Activated CD8-positive, alpha-beta memory T cell treated with anti-CD3 and anti-CD28 coated beads for 48 hours (primary cell): Measurements from ENCODE around the gene SGCD.

Source experiments
- DNase-seq, 3 experiments: peaks; one replicate each; pipeline ENCODE4 v3.0.0-alpha.2; 2020; ENCODE audit warnings: low read depth in 2 of 3, low spot score in 2 of 3

The SGCD gene

DNA sequence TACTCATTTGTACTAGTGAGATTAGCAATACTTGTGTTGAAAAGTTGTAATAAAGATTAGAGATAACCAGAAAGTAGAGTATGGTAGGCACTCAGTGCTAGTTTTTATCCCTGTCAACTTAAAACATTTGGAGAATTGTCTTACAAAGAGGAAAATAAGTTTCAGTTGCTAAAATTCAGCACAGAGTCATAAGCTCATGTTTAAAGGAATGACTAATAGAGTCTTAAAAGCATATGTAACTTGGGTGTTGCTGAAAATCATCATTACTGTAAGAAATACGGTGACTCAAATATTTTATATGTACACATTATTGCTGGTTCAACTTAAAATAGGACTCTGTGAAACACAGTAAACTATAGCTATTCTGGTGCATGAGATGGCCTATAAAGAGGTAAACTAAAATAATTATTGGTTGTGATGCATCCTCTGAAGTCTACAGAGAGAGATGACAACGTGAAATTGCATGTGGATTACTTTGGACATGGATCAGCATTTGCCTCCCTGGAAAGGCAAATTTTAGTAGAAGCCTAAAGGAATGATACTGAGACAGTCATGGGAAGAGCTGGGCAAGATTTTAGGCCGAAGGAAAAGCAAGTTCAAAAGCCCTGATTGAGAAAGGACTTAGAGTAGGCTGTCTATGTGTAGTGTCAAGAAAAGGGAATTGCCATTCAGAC, 34.6 kb downstream of the SGCD start:
- no peak for DNase-seq

DNA sequence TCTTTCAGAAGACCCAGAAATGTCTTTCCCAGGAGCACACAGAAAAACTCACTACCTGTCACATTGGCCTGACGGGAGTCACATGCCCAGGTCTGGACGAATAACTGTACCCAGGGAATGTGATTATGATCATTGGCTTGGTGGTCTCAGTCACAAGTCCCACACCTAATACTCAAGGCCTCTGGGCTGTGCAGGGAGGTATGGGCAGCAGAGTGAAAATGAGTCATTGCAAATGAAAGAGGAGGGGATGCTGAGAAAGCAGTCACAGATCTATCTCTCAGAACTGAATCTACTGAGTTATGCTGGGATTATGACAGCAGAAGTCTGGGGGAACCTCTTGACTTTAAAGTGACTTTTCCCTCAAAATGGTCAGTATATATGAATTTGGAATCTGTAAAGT, 36.9 kb downstream of the SGCD start:
- no peak for DNase-seq

DNA sequence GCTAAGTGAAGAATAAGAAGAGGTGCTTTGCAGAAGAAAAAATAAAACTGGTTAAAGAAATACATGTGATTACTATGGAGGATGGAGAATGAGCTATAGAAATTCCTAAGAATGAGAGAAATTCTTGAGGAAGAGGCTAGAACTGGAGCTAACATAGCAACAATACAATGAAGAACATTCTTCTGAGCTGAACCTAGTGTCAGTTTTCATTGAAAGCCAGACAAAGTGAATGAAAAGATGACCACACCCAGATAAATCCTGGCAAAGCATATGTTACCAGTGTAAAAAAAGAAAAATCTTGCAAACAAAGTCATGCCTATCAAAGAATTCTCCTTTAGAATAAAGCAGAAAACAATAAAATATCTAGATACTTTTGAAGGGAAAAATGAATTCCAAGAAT, 39.6 kb downstream of the SGCD start:
- no peak for DNase-seq

DNA sequence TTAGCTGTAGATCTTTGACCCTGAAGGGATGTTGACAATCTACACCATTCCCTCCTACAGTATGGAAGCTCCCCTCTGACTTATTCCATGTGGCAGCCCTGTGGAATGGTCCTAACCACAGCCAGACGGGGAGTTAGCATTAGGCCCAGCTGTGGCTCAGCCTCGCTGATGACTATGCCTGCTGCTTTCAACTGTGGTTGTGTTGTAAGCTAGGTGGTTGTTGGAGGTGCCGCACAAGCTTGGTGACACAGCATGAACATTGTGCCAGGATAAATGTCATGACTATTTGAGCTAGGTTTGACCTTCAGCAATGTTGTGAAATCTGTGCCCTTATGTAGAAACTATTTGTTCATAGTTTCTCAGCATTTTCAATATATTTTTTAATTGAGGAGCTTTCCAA, 40.6 kb downstream of the SGCD start:
- DNase-seq: no peak

DNA sequence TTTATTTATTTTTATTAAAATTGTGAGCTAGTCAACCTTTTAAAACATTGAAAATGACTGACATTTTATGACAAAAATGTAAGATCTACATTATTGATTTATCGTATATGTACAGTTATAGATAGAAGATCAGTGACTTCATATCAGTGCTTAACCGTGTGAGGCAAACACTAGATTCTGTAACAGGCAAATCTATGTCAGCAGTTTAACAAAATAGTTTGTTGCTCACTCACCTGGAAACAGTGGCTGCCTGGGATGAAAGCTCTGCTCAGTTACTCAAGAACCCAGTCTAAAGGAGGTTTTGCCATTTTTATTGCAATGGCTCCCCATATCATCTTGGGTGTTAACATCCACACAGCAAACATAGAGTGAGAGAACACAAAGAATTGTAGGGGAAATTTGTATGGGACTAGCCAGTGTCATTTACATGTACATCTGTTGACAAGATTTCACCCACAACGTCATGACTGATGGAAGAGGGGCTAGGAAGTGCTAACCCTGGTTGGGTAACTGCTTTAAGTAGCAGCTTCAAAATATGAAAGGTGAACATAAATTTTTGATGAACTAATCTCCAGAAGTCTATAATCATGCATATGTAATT, 49.0 kb downstream of the SGCD start:
- DNase-seq: no peak

DNA sequence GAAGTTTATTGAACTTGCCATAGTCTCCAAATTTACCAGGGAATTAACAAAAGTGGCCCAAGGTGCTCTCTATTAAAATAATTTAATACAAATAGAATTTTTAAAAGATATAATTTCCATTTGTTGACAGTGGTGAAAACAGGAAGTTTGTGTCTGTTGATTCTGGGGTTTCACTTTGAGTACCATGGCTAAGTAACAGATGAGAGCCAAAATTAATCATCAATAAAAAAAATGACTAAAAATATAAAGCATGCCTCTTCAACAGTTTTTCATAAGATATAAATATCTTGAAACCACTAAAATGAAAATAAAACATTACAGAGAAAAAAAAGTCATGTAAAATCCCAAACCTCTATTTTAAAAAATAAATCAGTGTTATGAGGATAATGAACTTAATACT, 49.8 kb downstream of the SGCD start:
- no peak for DNase-seq

DNA sequence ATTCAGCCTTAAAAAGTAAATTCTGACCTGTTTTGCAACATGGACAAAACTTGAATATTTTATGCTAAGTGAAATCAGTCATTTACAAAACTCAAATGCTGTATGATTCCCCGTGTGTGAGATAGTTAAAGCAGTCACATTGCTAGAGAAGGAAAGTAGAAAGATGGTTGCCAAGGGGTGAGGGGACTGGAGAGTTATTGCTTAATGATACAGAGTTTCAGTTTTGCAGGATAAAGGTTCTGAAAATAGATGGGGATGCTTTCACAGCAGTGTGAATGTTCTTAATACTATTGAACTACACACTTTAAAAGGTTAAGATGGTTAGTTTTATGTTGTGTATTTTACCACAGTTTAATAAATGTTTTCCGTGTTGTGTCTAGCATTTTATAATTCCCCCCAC, 51.2 kb downstream of the SGCD start:
- no peak for DNase-seq

DNA sequence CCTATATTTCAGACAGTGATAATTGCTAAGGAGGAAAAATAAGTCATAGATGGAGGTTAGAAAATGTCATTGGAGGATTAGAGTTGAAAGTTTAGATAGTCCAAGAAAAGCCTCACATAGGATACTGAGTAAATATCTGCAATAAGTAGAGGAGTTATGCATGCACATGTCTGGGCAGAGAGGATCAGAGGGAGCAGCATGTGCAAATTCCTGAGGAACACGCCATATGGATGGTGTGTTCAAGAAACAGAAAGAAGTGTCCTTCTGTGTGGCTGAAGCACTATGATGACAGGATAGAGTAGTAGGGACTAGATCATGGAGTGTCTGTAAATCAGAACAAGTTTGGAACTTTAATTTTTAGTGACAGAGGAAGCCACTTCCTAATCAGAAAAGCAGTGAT, 52.2 kb downstream of the SGCD start:
- no peak for DNase-seq

DNA sequence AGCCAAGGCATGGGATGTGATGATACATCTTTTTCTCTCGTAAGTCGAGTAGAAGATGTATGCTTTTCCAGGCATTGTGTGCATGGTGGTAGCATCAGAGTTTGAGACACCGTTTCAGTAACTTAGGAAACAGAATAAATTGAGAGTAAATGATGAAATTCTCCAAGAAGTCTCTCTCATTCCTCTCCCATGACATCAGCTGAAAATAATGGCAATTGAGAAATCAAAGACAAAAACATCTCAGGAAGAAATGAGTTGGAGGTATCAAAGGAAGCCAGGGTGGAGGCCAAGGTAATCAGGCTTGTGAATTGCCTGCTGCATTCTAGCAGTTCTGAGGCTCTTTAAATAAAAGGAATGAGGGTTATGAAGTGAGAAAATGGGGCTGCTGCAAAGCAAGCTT, 53.9 kb downstream of the SGCD start:
- no peak for DNase-seq

DNA sequence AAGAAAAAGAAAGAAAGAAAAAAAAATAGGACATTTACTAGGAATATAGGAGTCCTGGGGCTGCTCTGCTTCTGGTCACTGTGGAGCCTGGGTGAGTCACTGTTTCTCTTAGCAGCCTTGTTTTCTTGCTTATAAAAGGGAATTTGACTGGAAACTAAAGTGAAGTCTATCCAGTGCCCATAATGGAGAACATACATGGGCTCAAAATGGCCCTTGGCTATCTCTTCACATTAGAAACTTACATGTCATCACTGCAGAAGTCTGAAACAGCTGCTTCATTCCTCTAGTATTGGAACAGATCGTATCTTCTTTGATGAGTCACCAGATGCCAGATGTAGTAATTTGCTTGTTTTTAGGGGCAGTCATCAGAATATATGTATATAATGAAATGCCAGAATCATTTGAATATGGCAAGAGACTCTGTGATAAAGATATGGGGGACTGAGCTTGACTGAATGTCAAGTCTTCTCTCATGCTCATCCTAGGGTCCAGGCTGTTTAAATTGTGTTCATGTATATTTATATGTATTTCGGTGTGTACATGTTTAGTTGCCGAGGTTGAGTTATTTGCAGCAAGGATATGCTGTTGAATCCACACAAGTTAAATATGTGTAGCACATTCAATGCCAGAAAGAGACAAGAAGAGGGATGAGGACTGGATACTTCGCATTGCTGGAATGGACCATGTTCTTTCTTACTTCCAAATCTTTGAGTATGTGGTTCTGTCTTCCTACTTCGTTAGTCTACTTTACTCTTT, 56.7 kb downstream of the SGCD start:
- DNase-seq: no peak

DNA sequence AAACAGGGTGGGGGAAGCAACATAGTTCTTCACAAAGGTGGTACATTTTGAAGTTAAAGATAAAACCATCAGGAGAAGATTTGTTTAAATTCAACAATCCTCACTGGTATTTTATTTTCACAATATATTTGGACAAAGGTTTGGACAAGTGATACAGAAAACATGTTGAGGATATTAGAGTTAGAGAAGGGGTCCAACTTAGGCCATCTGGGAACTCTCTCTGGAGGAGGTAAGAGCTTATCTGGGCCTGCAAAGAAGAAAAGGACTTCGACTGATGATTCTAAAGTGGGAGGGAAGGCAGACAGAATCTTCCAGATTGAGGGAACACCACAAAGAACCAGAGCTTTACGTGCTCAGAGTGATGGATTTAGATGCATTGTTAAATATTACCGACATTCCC, 58.5 kb downstream of the SGCD start:
- no peak for DNase-seq

DNA sequence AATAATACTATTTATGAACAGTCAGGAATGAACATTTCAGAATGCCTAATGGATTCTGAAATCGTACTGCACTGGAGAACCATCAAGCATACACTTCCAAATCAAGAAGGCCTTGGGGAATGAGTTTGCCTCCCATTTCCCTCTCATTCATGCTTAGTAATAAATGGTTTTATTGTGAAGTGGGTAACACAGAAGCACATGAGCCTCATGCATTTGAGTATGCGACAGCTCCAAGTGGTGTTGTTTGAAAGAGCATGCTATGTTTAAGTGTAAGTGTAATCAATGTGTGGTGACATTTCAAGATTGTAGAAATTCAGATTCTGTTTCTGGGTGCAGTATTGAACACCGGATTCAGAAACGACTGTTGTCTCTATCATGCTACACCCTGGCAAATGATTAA, 60.0 kb downstream of the SGCD start:
- DNase-seq: no peak

DNA sequence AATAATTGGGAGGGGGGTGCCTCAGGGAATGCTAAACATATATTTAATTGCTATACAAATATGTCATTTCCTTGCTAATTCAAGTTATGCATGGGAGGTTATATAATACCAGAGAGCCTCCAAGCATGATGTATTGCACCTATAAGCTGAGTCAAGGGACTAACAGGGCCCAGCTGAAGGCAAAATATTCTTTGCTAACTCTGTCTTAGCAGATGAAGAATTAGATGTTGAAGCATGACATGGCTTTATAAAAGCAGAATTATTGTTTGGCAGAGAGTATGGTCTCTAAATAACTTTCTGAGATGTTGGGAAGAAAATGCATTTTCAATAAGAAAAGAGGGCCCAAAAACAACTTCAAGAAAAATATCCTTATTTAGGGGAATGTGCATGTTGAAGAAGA, 60.4 kb downstream of the SGCD start:
- no peak for DNase-seq

DNA sequence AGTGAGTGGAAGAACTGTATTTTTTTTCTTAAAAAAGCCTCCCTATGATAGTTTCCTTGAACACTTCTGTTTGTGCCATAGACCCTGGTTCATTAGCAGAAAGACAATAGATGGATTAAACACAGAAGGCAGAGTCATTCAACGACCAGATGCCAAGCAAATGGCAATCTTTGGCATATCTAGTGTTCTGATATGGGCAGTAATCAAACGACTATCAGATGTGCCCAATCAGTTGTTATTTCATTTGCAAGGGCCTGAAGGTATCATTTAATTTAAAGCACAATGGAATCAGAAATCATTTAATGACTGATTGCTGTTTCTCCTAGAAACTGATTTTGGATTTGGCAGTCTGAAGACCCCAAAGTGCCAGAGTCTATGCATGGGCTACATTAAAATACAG, 61.3 kb downstream of the SGCD start:
- no peak for DNase-seq

DNA sequence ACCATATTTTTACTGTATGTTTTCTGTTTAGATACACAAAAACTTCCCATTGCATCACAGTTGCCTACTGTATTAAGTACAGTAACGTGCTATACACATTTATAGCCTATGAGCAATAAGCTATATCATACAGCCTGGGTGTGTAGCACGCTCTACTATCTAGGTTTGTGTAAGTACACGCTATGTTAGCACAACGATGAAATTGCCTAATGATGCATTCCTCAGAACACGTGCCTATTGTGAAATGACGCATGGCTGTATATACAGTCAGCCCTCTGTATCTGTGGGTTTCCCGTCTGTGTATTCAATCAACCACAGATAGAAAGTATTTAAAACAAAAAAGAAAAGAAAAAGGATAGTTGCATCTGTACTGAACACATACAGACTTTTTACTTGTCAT, 64.2 kb downstream of the SGCD start:
- no peak for DNase-seq

DNA sequence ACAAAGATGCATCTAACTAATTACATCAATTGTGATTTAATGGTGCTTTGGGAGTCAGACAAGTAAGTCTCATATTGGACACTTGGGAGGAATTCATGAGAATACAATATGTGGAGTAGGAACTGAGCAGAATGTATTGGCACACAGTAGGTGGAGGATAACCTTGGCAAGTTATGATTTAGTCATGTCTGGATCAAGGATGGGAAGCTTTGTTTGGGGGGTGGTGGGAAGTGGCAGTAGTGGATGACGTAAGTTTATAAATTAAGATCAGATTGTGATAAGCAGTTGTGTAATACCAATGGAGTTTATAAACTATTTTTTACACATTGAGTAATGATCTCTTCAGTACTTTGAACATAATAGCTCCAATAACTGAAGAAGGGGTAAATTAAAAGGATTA, 67.0 kb downstream of the SGCD start:
- no peak for DNase-seq

DNA sequence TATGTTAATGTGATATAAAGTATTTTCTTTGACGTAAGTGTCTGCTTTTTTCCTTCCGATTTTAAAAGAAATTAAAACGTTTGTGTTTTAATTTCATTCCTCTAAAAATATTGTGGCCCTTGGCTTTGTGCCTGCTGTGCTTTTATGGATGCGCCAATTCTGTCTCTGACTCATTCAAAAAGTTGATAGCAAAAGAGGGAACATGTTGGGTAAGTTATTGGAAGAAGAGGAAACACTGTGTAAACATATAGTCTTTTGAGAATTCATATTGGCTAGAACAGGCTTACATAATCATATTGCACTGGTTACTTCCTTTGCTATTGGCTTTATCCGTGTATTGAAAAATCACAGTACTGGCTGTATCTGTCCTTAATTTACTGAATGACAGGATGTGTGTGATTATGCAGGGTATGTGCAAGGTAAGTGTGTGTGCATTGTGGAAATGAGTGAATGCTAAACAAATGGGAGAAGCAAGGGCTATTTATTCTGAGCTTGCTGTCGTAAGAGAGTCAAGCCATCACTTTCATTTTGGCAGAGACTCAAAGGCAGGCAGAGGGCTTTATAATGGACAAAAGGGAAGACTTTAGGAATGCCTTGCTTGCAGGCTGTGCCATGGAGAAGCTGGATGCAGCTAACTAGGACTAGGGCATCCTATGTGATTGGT, 67.8 kb downstream of the SGCD start:
- DNase-seq: no peak

DNA sequence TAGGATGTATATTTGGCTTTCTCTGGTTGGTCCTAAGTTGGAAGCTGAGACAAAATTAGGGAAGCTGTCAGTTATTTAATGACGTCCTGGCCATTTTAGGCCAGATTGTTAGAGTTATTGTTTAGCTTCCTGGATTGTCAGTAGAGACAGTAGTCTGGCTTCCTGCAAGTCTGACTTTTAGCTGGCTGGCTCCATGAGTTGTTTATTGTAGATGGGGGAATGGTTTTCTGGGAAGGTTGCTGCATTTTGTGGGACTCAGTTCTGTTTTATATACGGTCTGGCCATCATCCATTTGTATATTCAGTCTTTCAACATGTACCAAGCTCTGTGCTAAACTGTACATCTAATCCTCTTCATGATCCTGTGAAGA, 68.3 kb downstream of the SGCD start:
- no peak for DNase-seq

DNA sequence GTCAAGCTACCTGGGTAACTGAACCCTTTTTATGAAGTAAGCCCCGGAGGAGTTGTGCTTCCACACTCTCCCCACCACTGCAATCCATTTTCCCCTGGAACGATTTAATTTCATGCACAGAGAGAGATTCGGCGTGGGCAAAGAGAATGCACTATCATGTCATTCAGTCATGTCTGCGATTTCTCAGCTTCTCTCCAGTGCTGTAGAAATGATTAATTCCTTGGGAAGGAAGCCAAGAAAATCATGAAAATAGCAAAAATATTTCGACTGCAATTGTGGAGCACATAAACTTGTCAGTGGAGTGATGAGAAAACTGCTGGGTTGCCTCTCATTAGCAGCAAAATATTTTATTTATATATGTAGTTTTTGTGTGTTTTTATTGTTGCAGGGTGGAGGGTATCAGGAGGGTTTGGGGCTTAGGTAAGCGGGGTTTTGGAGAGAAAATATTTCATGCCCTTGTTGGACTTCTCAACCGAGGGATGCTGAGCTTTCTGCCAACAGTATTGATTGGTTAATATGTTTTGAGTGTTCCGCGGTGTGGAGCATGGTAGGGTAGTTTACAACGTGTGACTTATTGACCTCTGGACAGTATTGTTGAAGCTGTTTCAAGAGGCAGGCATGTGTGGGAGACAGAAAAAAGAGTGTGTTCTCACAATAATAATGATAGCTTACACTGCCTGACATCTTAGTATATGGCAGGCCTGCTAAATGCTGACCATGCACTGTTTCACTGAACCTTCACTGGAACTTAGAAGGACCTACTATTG, 69.3 kb downstream of the SGCD start:
- DNase-seq: no peak

DNA sequence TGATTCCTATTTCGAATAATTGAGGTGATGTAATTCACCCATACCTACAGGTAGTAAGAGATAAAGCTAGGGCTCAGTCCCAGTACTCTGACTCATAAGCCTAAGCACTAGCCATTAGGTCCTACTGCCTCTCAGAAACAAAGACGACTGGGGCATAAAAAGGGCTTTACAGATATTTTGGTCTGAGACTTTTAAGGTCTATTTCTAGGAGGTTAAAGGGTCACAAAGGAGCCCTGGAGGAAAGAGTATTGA, 69.8 kb downstream of the SGCD start:
- DNase-seq: no peak

DNA sequence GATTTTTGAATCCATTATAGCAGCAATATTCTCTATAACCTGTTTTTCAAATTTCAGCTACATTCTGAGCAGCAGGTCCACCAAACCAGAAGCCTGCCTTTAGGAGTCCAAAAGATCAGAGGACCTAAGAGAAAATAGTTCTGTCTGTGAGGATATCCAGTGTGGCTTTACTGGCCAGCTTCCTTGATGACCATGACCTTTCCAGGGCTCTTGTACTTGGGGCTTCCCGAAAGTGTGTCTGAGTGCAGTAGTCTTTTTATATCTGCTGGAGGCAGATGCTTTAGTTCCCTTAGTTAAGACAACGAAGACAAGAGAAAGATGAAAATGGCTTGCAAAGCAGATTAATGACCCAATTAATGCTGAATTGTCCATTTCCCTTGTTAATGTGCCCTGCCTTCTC, 72.4 kb downstream of the SGCD start:
- no peak for DNase-seq
